Fibroblast of lung (primary cell): ENCODE measurements around the gene EFCAB14.

Experiments used
- EZH2 ChIP-seq: IDR thresholded peaks from 2 replicates; pipeline ENCODE4 v1.5.1; 2012; ENCODE audit warnings: low read length, control low read depth, mild to moderate bottlenecking; ENCODE audit errors: missing control alignments
- TF ChIP-seq, protein P1 (sequence below), 2 donors: IDR thresholded peaks in 1 of 2; conservative IDR thresholded peaks in 1 of 2; 1 replicate in 1 of 2; 2 replicates in 1 of 2; pipeline ENCODE4 v1.5.1; 2011 to 2012; ENCODE audit warnings: low read length in 2 of 2, control low read depth in 1 of 2, inconsistent platforms in 1 of 2, low read depth in 1 of 2, mild to moderate bottlenecking in 1 of 2

DNA sequence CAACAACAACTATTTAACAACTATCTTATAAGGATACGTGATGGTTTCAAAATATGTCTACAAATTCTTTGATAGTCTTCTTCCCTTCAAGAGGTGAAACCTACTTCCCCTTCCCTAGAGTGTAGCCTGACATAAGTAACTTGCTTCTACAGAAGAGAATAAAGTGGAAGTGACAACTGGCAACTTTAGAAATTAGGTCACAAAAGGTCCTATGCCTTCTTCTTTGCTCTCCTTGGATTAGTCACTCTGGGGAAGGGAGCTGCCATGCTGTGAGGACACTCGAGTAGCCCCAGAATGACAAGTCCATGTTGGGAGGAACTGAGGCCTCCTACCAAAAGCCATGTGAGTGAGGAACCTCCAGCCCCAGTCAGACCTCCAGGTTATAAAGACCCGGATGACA is 19.2 kb downstream of the EFCAB14 start:
- TF ChIP-seq, protein P1, sequence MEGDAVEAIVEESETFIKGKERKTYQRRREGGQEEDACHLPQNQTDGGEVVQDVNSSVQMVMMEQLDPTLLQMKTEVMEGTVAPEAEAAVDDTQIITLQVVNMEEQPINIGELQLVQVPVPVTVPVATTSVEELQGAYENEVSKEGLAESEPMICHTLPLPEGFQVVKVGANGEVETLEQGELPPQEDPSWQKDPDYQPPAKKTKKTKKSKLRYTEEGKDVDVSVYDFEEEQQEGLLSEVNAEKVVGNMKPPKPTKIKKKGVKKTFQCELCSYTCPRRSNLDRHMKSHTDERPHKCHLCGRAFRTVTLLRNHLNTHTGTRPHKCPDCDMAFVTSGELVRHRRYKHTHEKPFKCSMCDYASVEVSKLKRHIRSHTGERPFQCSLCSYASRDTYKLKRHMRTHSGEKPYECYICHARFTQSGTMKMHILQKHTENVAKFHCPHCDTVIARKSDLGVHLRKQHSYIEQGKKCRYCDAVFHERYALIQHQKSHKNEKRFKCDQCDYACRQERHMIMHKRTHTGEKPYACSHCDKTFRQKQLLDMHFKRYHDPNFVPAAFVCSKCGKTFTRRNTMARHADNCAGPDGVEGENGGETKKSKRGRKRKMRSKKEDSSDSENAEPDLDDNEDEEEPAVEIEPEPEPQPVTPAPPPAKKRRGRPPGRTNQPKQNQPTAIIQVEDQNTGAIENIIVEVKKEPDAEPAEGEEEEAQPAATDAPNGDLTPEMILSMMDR (conservative IDR thresholded peaks at IDR 0.05 in 1 of 2, IDR thresholded peaks at IDR 0.05 in 1 of 2; ENCODE audit: low read depth in 1 of 2, low read length in 2 of 2), result no peak
- no peak for TF ChIP-seq EZH2
